Measurements from ENCODE around the gene BTBD9. TPM values are rescaled to one million over a fixed set of nuclear protein-coding genes. Genes with fewer than 3 reads are reported as not detected.

BTBD9 gene
- total RNA-seq, 1 experiment from 2014 or later, result 8.9 TPM

DNA sequence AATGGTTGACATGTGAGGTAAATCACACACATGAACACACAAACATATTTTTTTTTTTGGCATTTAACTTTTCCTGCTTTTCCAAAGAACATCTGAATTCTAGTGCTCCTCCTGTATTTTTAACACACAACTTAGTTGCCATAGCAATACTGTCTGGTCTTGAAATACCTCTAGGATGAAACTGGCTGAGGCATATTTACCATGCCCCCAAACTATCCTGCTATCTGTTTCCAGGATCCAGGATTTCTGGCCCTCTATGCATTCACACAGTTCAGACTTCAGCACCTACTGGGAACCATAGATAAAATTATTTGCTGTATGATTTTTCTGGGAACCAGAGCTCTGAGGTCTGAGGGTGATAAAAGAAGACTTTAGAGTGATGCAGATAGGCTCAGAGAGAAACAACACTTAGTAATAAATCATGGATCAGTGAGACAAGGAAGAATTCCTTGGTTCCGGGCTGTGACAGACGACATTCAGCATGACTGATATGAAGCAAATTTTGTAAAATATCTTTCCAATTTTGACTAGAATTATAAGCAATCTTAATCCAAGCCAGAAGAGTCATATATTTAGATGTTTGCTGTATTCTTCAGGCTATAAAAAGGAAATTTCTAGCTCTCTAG lies 359.7 kb downstream of the BTBD9 start:
- no peak overlapping the region for H3K56ac ChIP-seq (ENCODE audit: insufficient read length, low read depth, low read length)
- Mint-ChIP-seq H3K4me1 (peaks cover 22 to 24% of the 10 kb centered on the region in 2 experiments), H3K36me3 (ENCODE audit: insufficient read depth in 1 of 3, low read depth in 3 of 3) (no peaks in the 10 kb centered on the region), H3K27ac (no peak overlapping the region), H3K9me3 (no peaks in the 10 kb centered on the region), H3K4me3 (no peak overlapping the region), H3K27me3 (ENCODE audit: low read depth) (no peaks in the 10 kb centered on the region)
- H2BK5ac ChIP-seq (ENCODE audit: insufficient read length, low read length), result no peak overlapping the region
- H3K9ac ChIP-seq (ENCODE audit: extremely low read depth, insufficient read length, low read length), result no peak overlapping the region
- no peak overlapping the region for H4K8ac ChIP-seq (replicated peaks; ENCODE audit: insufficient read length, low read depth, low read length)
- H2BK20ac ChIP-seq (ENCODE audit: low read depth, low read length, poor library complexity, severe bottlenecking), result no peak overlapping the region
- H3K9me3 ChIP-seq (ENCODE audit: control insufficient read depth, low read depth, low read length), result no peaks in the 10 kb centered on the region
- no peak overlapping the region for H2BK12ac ChIP-seq (ENCODE audit: insufficient read length, low read depth, low read length)
- no peak for DNase-seq
- no peak overlapping the region for H4K91ac ChIP-seq (ENCODE audit: insufficient read length, low read depth, low read length)
- H3K23ac ChIP-seq (ENCODE audit: insufficient read length, low read depth, low read length), result no peak overlapping the region
- no peaks in the 10 kb centered on the region for H3K27me3 ChIP-seq (ENCODE audit: insufficient read depth, low read length)
- WGBS (ENCODE audit: extremely low coverage, insufficient read length, low lambda C conversion rate), result no CpG with 5 or more reads among the region's 2 CpGs
- H3K14ac ChIP-seq (ENCODE audit: insufficient read depth, low read length), result no peak overlapping the region
- no peak overlapping the region for H2BK120ac ChIP-seq (ENCODE audit: low read depth, low read length, poor library complexity, severe bottlenecking)
- no peaks in the 10 kb centered on the region for H4K20me1 ChIP-seq (ENCODE audit: control insufficient read depth, insufficient read depth, insufficient read length)
- H2AFZ ChIP-seq (ENCODE audit: low read length), result no peak overlapping the region
- no peak overlapping the region for H3K4ac ChIP-seq (ENCODE audit: low read depth, low read length)
- no peaks in the 10 kb centered on the region for H3K79me2 ChIP-seq (ENCODE audit: insufficient read depth, low read length)
- H3K18ac ChIP-seq (ENCODE audit: insufficient read length, low read depth, low read length), result no peak overlapping the region
- H2AK5ac ChIP-seq (ENCODE audit: insufficient read length, low read length), result no peak overlapping the region
- TF ChIP-seq, protein P1, sequence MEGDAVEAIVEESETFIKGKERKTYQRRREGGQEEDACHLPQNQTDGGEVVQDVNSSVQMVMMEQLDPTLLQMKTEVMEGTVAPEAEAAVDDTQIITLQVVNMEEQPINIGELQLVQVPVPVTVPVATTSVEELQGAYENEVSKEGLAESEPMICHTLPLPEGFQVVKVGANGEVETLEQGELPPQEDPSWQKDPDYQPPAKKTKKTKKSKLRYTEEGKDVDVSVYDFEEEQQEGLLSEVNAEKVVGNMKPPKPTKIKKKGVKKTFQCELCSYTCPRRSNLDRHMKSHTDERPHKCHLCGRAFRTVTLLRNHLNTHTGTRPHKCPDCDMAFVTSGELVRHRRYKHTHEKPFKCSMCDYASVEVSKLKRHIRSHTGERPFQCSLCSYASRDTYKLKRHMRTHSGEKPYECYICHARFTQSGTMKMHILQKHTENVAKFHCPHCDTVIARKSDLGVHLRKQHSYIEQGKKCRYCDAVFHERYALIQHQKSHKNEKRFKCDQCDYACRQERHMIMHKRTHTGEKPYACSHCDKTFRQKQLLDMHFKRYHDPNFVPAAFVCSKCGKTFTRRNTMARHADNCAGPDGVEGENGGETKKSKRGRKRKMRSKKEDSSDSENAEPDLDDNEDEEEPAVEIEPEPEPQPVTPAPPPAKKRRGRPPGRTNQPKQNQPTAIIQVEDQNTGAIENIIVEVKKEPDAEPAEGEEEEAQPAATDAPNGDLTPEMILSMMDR (conservative IDR thresholded peaks at IDR 0.05), result no peak
- H3T11ph ChIP-seq (ENCODE audit: low read length), result no peak overlapping the region
- no peak overlapping the region for H3K4me2 ChIP-seq (ENCODE audit: insufficient read depth, insufficient read length, low read length)
- no peak overlapping the region for H3K27ac ChIP-seq (ENCODE audit: insufficient read length, low read depth, low read length)
- no peak overlapping the region for H2BK15ac ChIP-seq (ENCODE audit: low read depth, low read length)
- no peaks in the 10 kb centered on the region for H3K79me1 ChIP-seq (ENCODE audit: insufficient read depth, low read depth, low read length, poor library complexity, severe bottlenecking)
- H4K5ac ChIP-seq (ENCODE audit: insufficient read length, low read depth, low read length), result no peak overlapping the region
- H3K23me2 ChIP-seq (ENCODE audit: insufficient read length, low read depth, low read length, poor library complexity, severe bottlenecking), result no peaks in the 10 kb centered on the region
- H3K4me1 ChIP-seq (ENCODE audit: insufficient read depth, low read length), result peaks cover 6% of the 10 kb centered on the region; the same call in 1 of the 2 replicates

Measured in H9 (cell line).